HL-60/S4 (cell line): ENCODE data around the gene CCND3.

Experiments used
- in situ Hi-C: fragments of 300-500 bp; cut with MboI; formaldehyde crosslinking; loops from 2 replicates; pipeline ENCODE4 v1.14.3; 2022; ENCODE audit warnings: low sequenced_read_pairs

Gene CCND3

GRCh38 chr6:41941280-41942066 is at the start of gene CCND3:
CCND3 (minus strand) TSS chr6:41941808; CDS start chr6:41941649, 159 bp downstream.
- in situ Hi-C loops = no loop called here

DNA sequence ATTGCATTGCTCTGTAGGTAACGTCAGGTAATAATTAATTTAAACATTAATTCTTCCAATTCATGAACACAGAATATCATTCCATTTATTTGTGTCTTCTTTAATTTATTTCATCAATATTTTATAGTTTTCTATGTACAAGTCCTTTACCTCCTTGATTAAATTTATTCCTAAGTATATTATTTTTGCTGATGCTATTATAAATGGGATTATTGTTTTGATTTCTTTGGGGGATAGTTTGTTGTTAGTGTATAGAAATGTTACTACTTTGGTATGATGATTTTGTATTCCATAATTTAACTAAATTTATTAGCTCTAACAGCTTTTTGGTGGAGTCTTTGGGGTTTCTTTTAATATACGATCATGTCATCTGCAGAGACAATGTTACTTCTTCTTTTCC is 44.7 kb upstream of the CCND3 start:
- in situ Hi-C loops = no loop called here

- in situ Hi-C loops = no loop called here
Measured at GRCh38 chr6:41984623-41985022, 43.0 kb upstream of the CCND3 start.

DNA sequence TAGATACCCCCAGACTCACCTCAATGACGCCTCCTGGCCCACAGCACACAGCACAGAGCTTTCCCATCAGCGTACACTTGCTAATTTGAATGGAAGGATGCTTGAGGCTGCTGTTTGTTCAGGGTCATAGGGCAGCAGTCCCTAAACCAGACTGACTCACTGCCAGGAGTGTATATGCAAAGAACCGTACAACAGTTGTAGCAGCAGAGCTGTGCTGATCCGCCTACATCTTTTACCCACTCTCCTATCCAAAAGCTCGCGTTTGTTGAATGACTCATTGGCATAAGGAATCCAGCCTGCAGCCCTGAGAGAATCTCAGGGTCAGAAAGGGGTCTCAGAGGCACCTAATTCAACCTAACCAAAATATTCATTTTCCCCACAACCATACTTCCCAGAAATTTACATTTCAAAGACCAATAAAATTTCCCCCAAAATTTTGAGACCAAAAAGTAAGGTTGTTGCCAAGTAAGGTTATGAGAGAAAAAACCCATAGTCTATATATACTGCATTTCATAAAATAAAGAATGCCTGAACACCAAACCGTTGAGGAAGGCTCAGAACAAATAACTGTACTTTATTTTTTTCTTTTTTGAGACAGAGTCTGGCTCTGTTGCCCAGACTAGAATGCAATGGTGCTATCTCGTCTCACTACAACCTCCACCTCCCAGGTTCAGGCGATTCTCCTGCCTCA is 35.3 kb upstream of the CCND3 start:
- in situ Hi-C loops = no loop called here

- in situ Hi-C loops = no loop called here
Measured at GRCh38 chr6:41975276-41975675, 33.7 kb upstream of the CCND3 start.

GRCh38 chr6:41974281-41974825 is 32.7 kb upstream of the CCND3 start:
- in situ Hi-C loops = no loop called here

GRCh38 chr6:41972826-41973225 is 31.2 kb upstream of the CCND3 start:
- in situ Hi-C loops = no loop called here

DNA sequence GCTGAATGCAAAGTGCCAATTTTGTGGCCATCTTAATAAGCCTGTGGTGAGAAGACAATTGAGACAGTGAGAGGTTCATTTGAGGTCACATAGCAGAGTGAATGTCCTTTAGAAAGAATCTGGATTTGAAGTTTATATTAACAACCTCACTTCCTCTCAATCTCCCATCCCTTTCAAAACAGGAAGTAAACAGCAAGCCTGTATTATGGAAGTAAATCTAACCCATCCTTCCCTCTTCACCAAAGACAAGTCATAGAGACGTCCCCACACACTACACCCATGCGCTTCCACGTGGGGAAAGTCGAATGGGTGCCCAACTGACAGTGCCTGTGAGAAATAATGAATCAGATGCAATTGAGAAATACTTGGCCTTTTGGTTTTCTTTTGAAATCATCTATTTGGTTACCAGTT is 28.8 kb upstream of the CCND3 start:
- in situ Hi-C loops = no loop called here

DNA sequence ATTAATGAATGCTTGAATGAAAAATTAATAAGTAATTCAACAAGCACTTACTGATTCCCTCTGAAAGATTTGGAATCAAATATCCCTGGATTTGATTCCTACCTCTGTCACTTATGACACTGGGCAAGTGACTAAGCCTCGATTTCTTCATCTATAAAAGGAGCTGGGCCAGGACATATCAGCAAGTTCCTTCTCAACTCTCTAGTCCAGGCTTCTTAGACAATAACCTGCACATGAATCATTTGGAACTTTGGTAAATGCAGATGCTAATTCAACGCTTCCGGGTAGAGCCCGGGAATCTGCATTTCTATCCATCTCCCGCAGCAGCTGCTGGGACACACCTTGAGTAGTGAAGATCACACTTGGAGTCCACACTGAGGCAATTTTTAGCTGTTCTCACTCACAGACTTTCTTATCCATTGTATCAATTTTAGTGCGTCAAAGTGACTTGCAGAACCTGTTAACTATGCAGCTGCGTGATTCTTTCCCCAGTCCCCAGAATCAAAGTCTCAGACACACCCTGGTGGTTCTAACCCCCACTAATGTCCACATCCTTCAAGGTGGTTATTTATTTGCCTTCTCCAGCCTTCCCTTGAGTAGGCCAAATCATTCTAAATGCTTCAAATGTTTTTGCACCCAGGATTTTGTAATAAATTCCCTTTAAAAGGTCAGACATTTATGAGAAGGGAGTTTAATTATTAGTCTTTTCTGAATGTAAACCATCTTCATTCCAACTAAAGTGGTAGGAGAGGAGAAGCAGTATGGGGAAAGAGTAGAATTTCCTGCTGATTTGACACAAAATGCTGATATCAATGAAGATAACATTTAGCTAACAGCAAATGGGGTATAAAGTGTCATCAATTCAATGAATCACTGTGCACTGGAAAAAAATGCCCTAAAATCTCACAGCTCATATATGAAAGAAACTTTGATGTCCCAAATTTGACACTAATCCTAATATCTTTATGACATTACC is 26.0 kb upstream of the CCND3 start:
- in situ Hi-C loops = no loop called here

- in situ Hi-C loops = no loop called here
Measured at GRCh38 chr6:41966961-41967311, 25.3 kb upstream of the CCND3 start.

DNA sequence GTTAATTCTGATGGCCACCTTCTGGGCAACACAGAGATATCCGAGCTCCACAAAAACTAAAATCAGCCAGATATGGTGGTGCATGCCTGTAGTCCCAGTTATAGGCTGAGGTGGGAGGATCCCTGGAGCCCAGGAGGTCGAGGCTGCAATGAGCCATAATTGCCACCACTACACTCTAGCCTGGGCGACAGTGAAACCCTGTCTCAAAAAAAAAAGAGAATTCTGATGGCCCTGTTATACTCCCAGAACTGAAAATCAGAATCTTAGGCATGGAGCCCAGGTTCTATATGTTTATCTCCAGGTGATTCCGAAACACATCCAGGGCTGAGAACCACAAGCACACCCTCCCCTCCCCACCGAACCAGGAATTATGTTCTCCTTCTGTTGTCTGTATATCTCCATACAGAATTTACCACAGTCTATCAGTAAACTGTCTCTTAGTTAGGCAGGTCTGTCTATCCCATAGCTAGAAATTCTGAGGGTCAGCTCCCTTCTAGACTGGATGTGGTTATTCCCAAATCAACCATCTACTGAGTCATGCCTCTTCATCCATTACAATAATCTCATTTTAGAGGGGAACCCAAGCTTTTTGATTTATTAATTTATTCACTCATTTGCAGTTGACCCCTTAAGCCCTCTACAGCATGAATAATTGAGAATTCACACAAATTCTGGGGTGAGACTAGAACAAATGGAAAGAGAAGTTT is 24.8 kb upstream of the CCND3 start:
- in situ Hi-C loops = no loop called here

- in situ Hi-C loops = no loop called here
Measured at GRCh38 chr6:41965429-41966213, 24.0 kb upstream of the CCND3 start.

DNA sequence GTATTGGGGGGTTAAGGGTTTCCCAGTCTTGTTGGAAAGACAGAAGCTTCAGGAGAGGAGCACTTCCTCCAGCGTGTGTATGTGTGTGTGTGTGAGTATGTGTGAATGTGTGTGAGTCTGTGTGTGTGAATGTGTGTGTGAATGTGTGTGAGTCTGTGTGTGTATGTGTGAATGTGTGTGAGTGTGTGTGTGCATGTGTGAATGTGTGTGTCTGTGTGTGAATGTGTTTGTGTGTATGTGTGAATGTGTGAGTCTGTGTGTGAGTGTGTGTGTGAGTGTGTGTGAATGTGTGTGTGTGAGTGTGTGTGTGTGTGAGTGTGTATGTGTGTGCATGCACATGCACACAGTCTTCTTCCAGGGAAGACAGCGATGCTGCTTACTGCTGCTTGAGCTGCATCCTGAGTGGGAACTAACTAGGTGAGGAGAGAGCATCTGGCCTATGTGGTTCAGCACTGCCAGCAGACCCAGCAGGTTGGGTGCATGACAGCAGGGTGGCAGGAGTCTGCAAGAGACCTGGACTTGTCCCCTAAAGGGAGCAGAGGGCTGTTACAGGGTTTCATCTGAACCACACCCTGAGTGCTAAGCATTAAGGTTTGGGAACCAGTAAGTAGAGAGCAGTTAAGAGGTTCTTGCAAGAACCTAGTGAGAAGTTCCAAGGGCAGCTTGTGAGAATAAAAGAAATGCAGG is 22.7 kb upstream of the CCND3 start:
- in situ Hi-C loops = no loop called here

- in situ Hi-C loops = no loop called here
Measured at GRCh38 chr6:41963371-41963770, 21.8 kb upstream of the CCND3 start.

DNA sequence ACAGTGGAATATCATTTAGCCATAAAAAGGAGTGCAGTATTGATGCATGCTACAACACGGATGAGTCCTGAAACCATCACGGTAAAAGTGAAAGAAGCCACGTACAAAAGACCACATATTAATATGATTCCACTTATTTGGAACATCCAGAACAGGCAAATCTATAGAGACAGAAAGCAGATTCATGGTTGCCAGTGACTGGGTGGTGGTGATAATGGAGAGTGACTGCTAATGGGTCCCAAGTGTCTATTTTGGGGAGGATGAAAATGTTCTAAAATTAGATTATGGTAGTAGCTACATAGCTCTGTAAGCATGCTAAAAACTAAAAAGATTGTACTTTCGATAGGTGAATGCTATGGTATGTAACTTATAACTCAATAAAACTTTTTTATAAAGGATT is 18.4 kb upstream of the CCND3 start:
- in situ Hi-C loops = no loop called here

- in situ Hi-C loops = no loop called here
Measured at GRCh38 chr6:41958022-41958856, 16.6 kb upstream of the CCND3 start.

DNA sequence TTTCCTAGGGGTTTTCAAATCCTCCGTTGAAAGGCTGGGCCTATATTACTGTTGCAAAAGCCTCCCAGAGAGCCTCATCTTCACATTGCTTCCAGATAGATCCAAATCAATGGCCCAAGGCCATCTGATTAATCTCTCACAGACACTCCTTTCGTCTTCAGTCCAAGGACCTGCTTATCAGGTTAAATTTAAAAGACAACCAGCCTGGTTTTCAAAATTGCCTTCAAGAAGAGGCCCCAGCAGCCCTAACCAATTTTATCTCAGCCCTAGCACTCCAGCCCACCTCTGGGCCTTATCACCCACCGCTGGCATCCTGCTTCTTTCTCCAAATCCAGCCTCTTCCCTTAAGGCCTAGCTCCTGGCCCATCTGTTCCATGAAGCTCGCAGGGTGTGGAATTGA is 15.5 kb upstream of the CCND3 start:
- in situ Hi-C loops = no loop called here

GRCh38 chr6:41955412-41955811 is 13.8 kb upstream of the CCND3 start:
- in situ Hi-C loops = no loop called here
